Stimulated activated CD4-positive, alpha-beta T cell treated with anti-CD3 and anti-CD28 coated beads, TNF-alpha, amount 100 ng/mL, for 48 hours (primary cell): ENCODE results near the gene FLT4.
"Not testable (repeated sequence)": the region's sequence is repeated elsewhere in the genome, so short reads cannot be mapped to it uniquely, and the experiment has no call there.

Experiments used
- DNase-seq, 3 donors: peaks; one replicate each; pipeline ENCODE4 v3.0.0-alpha.2; 2020; ENCODE audit warnings: low read depth in 3 of 3

Gene FLT4

DNA sequence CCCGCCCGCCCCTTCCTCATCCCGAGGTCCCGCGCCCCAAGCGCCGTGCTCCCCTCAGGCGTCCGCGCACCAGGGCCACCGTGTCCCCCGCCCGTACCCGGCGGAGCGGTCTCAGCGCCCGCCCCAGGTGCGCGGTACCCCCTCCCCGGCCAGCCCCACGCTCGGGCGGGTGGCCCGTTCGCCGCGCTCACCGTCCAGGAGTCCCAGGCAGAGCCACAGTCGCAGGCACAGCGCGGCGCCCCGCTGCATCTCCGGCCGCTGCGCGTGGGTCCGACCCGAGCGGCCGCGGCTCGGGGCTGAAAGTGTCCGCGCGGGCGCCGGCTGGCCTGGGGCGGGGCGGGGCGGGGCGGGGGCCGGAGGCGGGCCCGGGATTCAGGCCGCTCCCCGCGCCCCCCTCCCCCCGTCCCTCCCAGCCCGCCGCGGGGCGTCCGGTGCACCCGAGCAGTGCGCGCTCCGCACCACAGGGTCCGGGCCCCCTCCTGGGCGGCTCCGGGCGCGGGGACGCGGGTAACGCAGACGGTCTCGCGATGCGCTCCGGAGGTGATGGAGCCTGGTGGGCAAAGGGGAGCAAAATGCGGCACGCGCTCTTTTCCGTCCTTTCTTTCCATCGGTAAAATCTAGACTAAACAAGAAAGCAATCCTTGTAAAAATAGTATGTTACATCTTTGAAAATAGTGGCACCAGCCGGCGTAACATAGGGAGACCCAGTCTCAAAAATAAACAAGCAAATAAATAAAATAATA lies at the start of gene FLT4:
TSS of gene FLT4 (minus strand) at position 304 of the 743 bp plus-strand sequence. CDS start at position 249, 55 bp downstream.
- no peak for DNase-seq

DNA sequence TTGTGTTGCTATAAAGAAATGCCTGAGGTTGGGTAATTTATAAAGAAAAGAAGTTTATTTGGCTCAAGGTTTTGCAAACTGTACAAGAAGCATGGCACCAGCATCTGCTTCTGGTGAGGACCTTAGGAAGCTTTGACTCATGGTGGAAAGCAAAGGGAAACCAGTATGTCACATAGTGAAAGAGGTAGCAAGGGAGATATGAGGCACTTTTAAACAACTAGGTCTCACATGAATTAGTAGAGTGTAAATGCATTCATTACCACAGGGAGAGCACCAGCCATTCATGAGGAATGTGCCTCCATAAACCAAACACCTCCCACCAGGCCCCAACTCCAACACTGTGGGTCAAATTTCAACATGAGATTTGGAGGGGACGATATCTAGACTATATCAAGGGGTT lies 49.6 kb upstream of the FLT4 start:
- DNase-seq, result no peak

DNA sequence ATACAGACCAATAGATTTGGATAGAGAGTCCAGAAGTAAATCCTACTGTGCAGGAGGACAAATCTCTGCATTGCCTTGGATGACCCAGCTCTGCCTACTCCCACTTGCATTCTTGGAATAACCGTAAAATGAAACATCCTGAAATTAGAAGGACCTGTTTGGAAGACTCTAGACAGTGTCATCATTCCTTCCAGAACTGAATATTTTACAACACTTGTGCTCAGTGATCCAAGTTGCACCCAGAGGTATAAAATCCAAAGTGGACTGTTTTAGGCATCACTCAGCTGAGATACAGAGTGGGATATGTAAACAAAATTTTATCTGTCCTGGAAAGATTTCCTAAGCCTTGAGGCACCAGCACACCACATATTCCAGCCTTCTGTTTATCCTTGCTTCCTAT lies 46.7 kb upstream of the FLT4 start:
- DNase-seq, result no peak

DNA sequence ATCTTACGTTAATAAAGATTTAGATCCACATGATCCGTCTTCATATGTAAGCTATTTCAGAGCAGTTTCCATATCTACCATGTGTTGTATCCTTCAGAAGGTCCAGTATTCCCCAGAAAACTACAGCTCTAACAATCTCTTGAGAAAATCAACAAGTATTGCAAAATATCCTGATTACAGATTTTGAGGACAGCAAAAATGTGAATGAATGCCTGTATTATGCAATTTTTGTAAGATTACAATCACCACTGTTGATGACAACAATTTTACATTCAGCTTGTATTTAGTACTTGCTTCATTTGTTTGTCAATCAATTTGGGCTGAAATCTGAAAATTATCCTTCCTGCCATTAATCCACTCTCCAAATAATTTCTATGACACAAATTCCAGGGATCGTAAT lies 43.0 kb upstream of the FLT4 start:
- no peak for DNase-seq

DNA sequence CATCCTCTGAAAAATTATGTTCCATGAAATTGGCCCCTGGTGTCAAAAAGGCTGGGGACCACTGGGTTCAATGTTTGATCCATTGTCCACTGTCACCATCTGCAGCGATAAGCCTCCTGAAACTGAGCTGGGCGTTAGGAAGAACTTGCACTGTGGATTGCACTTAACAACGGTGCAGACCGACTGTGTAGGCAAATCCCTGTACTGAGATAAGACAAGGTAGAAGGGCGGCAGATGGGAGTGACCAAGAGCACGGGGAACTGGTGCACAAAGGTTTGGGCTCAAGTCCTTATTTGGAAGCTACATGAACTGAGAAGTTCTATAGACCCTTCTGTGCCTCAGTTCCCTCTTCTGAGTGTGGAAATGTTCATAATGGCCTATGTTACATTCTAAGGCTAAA lies 41.6 kb upstream of the FLT4 start:
- no peak for DNase-seq

DNA sequence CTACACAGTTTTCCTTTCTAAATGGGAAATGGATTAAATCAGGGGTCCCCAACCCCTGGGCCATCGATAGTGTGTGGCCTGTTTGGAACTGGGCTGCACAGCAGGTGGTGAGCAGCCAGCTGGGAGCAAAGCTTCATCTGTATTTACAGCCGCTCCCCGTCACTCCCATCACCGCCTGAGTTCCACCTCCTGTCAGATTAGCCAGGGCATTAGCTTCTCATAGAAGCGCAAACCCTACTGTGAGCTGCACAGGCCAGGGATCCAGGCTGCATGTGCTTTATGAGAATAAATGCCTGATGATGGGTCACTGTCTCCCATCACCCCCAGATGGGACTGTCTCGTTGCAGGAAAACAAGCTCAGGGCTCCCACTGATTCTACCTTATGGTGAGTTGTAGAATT lies 41.2 kb upstream of the FLT4 start:
- DNase-seq, result no peak

DNA sequence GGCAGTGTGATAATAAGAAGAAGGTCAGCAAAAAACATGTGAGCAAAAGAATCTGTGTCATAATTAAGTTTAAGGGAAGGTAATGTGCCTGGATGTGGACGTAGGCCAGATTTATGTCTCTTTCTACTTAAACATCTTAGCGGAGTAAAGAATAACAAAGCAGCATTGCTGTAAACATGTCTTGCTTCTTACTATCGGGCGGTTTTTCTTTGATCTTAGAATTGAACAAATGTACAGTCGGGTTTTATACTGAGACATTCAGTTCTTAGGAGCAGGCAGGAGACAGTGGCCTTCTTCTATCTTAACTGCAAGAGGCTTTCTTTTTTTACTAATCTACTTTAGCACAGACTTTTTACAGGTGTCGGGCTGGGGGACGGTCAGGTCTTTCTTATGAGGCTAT lies 40.4 kb upstream of the FLT4 start:
- no peak for DNase-seq

DNA sequence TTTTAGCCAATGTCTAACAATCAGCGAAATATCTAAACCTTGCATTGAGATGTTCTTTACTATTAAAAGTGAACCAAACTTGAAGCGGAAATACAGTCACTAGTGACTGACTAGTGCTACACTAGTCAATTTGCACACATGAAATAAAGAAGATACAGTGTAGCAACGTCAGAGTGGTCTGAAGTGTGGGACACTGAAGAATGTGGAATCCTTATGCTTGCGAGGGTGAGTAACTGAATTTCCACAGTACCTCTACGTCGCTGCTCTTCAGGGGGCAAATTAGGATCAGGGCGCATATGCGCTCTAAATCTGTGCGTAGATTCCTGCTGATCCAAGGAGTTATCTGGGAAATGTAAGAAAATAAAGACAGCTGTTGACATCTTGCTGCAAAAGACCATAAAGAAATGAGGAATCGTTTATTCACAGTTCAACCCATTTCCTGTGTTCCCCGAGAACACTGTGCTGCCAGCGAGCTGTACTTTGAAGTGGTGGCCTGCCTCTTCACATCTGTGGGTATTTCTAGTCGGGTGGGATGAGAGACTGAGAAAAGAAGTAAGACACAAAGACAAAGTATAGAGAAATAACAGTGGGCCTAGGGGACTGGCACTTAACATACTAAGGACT lies 39.8 kb upstream of the FLT4 start:
- peak in 2 of 3 donors; percentile 27 to 28 for DNase-seq

DNA sequence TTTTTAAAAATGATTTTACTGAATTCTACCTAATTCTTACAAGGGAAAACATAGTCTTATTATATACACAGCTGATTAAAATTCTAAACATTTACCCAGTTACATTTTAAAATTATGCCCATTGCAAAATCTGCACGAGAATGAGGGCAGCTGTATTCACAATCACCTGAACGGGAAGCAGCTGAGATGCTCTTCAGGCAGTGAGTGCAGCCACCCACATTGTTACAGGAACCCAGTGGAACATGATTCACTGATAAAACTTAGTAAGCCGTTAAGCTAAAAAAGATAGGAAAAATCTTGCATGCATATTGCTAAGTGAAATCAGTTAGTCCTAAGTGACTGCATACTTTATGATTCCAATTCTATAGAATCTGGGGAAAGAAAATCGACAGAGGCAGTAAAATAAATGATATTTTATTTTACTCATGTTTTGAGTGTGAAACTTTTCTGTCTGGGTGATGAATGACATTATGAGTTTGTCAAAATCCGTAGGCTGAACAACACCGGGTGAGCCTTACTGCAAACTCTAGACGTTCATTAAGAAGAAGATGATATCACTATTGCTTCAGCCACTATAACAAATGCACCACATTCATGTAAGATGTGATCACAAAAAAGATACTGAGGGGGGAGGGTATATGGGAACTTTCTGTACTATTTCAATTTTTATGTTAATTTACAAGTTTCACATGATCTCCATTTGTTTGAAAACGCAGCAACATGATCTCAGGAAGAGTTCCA lies 39.1 kb upstream of the FLT4 start:
- no peak for DNase-seq

DNA sequence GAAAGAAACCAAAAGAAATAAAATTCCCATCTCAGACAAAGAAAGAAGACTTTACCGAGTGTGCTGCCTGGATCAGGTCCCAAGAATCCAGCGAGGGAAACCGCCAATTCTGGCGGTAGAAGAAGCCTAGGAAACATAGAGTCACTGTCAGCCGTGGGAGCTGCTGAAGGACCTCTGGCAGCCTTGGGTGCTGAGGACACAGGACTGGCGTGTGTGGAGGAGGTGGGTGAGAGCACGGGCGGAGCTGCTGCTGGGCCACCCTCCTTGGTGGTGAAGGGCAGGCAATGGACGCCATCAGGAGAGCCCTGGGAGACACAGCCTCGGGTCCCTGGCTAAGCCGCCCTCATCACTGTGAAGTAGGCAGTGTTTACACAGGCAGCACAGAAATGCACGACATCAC lies 37.4 kb upstream of the FLT4 start:
- not testable (repeated sequence) for DNase-seq

DNA sequence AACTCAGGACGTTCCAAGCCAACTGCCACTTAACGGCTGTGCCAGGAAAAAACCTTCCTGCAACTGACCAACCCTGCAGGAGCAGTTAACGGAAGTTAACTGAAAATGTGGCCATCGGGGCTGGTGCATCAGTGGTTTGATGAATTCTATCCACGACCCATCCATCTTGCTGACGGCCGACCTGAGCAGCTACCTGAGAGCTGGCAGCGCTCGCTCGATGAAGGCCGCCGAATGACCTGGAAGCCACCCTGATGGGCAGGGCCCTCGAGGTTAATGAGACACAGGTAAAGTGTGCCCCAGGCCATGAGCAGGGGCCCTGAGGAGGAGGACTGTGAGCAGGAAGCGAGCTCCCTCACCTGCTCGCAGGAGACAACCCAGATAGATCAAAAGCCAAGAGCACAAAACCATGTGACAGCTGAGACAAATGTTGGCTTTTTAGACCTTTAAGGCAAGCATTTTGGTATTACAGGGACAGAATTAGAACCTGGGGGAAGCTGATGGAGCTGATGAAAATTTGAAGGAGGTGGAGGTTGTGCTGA lies 35.3 kb upstream of the FLT4 start:
- DNase-seq, result no peak

DNA sequence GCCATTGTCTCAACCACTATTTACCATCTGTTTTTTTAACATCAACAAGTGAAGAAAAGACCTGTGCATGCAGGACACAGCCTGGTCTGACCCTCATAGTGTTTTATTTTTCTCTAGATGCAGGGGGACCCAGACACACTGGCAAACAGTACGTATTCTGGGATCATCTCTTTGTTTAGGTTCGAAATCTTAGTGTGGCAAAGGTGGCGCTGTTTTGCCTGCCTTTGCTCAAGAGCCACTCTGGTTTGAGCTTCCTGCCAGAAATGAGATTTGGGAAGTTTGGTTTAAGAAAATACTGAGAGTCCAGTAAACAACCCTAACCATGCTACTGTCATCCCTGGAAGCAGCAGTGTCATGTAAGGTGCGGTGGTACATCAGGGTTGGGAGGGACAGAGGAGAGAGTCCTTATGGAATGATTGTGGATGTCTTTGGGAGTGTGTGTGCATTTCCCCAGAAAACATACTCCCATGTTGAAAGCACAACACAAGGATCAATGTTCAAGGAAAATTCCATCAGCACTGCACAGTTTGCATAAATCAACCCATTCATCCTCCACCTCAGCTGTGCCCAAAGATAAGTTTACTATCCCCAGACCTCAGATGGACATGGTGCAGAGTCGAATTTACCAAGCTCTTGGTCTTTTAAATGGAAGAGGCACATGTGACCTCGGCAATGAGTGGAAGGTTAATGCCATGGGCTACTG lies 34.0 kb upstream of the FLT4 start:
- no peak for DNase-seq

DNA sequence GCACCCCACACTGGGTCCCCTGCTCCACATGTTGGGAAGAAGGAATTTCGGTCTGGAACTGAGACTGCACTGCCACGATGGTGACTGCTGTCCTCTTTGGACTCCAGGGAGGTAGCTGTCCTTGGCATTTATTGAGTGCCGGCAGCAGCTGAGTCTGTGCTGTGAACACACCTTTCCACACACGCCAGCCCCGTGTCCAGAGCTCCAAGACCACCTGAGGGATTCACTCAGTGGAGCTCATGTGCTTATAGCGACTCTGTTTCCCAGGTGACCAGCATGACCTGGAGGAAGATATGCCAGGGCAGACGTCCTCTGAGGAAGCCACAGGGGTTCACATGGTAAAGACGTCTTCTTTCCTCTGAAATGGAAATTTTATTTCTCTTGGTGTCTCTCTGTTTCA lies 33.2 kb upstream of the FLT4 start:
- no peak for DNase-seq

DNA sequence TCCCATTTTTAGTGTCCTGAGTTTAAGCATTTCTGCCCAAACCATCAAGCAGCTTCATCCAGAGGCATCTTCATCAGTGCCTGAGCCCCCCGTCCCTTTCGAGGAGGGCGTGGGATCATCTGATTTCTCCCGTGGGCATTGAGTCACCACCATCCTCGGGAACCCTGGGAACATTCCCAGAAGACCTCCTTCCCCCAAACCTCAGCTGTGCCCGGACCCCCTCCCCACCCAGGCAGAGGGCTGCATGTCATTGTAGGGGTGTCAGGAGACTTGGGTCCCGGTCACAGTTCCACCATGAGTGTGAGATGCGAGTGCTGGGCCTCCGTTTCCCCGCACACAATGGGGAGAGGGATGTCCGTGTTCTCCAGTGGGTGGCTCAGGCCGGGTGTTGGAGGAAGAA lies 32.6 kb upstream of the FLT4 start:
- not testable (repeated sequence) for DNase-seq

DNA sequence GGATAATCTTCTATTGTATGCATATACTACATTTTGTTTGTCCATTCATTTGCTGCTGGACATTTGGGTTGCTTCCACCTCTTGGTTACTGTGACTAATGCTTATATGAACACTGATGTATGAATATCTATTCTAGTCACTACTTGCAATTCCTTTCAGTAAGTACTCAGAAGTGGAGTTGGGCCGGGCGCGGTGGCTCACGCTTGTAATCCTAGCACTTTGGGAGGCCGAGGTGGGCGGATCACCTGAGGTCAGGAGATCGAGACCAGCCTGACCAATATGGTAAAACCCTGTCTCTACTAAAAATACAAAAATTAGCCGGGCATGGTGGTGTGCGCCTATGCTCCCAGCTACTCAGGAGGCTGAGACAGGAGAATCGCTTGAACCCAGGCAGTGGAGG lies 28.9 kb upstream of the FLT4 start:
- DNase-seq, result not testable (repeated sequence)

DNA sequence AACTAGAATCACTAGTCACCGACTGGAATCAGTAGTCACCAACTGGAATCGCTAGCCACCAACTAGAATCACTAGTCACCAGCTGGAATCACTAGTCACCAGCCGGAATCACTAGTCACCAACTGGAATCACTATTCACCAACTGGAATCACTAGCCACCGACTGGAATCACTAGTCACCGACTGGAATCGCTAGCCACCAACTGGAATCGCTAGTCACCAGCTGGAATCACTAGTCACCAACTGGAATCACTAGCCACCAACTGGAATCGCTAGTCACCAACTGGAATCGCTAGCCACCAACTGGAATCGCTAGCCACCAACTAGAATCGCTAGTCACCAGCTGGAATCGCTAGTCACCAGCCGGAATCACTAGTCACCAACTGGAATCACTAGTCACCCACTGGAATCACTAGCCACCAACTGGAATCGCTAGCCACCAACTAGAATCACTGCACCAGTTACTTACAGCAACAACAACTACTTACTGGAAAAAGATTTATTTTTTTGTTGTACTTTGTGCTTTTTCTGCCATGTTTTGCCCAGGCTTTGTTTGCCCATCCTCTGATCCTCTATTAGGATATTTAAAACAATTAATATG lies 25.7 kb upstream of the FLT4 start:
- no peak for DNase-seq

DNA sequence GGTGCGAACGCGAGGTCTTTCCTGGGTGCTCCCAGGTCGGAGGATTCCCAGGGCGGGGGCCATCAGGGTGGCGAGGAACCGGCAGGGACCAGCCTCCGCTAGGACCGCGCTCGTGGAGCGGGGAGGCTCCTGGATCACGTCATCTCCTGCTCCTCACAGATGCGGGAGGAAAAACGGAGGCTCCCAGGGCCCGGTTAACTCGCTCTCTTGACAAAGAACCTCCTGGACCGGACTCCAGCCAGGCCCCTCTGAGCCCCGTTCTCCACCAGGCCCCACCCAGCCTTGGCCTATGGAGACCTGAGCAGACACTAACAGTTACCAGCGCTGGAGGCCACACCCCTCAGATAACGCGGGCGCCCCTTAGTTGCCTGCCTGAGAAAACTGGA lies 24.7 kb upstream of the FLT4 start:
- DNase-seq, result not testable (repeated sequence)

DNA sequence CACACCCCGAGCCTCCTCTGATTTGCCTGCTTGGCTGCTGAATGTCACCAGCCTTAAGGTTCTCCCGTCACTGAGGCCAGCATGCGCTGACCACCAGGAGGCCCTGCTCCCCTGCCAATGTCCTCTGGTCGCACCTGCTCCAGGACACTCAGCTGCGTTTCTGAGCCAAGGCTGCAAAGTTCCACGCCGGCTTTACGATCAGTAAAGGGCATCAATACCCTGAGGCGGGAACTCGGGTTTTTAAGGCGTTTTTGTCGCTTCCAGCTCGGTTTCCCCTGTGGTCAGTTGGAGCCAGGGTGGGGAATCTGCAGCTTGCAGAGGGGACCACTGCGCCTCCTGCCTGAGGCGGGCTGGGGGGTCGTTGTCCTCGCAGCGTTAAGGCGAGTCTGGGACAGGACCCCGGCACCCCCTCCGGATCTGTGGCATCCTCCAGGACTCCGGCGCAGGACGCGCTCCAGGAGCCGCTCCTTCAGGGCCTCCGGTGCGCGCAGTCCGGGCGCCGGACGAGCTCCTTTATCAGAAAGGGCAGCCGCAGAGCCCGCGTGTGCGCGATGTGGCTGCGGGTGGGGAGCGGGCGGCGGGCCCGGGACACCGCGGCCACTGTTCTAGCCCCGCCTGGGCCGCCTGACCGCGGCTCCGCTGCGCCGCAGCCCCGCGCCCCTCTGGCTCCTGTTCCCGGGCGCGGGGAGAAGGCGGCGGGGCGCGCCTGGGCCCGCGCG lies 24.1 kb upstream of the FLT4 start:
- DNase-seq, result no peak

DNA sequence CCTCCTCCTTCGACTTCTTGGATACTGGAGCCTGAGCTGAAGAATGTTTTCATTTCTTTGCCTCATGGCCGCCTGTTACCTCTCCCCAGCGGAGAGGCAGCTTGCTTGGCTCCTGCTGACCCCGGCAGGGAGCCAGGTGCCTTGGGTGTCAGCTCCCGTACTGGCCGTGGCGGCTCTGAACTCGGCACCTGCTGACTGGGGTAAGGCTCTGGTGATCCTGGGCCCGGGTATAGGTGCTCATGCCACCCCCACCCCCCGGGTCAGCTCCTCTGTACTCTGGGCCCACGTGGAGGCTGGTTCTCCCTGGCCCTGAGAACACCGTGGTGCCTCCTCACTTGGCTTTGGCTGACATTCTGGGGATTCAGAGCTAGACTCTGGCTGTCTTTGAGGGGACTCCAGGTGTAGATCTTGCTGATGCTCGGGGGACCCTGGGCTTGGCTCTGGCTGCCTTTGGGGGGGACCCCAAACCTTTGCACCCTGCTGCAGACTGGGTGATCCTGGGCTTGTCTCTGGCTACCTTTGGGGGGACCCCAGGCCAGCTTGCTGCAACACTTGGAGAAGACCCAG lies 22.6 kb upstream of the FLT4 start:
- not testable (repeated sequence) for DNase-seq

DNA sequence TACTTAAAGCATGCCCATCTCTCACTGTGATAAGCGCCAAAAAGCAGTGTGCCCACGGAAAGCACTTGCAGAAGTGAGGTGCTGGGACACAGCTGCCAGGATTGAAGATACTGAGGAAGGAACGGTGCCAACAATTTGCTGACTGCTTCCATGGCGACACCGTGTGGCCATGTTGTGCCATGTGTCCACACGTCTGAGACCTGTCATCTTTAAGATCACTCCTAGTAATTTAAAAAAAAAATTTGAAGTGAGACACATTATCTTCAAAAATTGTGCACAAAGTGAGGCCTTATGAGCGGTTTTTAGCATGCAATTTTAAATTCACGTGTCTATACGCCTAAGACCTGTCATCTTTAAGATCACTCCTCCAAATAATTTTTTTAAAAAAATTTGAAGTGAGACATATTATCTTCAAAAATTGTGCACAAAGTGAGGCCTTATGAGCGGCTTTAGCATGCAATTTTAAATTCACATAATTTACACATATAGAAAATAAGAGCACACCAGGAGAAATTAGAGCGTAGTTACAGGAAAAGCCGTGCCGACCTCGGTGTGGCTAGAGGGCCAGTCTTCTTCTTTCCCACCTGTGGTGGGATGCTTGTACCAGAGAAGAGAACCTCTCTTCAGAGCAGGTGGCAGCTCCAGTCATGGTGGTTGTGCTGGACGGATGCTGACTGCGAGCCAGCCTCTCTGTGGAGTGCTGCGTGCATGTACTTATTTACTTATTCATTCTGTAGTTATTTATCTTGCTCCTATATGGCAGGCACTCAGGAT lies 21.4 kb upstream of the FLT4 start:
- DNase-seq, result peak in 1 of 3 donors; percentile 28
